Loucy (cell line): ENCODE data around the gene ENPP3.

Source experiments
- H2AFZ ChIP-seq: fragments of 200-600 bp; sonication (generic); 2 replicates; pipeline ENCODE4 v1.6.0; 2016; ENCODE audit warnings: antibody characterized with exemption, mild to moderate bottlenecking, low read length, moderate library complexity
- H3F3A ChIP-seq: fragments of 200-600 bp; 2 replicates; pipeline ENCODE4 v1.6.0; 2016; ENCODE audit warnings: antibody characterized with exemption, low read depth, mild to moderate bottlenecking
- H3K27me3 ChIP-seq: fragments of 200-600 bp; sonication (generic); 2 replicates; pipeline ENCODE4 v1.6.1; 2014; ENCODE audit warnings: low read length, mild to moderate bottlenecking; ENCODE audit not compliant: insufficient read depth, poor library complexity, severe bottlenecking
- H3K36me3 ChIP-seq: fragments of 200-600 bp; sonication (generic); 2 replicates; pipeline ENCODE4 v1.6.1; 2016; ENCODE audit warnings: low read length; ENCODE audit not compliant: insufficient read depth
- H3K4me1 ChIP-seq: fragments of 200-600 bp; sonication (generic); 2 replicates; pipeline ENCODE4 v1.5.1; 2014; ENCODE audit warnings: low read length, mild to moderate bottlenecking; ENCODE audit not compliant: insufficient read depth, poor library complexity, severe bottlenecking
- H3K4me2 ChIP-seq: fragments of 200-600 bp; sonication (generic); 2 replicates; pipeline ENCODE4 v1.6.0; 2014; ENCODE audit warnings: antibody characterized with exemption, low read length, low read depth, mild to moderate bottlenecking; ENCODE audit not compliant: poor library complexity, severe bottlenecking
- H3K4me3 ChIP-seq: fragments of 200-600 bp; sonication (generic); 2 replicates; pipeline ENCODE4 v1.5.1; 2014; ENCODE audit warnings: low read length, mild to moderate bottlenecking, mixed read lengths; ENCODE audit not compliant: poor library complexity, severe bottlenecking
- H3K79me2 ChIP-seq: fragments of 200-600 bp; sonication (generic); 2 replicates; pipeline ENCODE4 v1.6.1; 2014; ENCODE audit warnings: low read length; ENCODE audit not compliant: insufficient read depth
- H3K9ac ChIP-seq: fragments of 200-600 bp; sonication (generic); 2 replicates; pipeline ENCODE4 v1.6.0; 2014; ENCODE audit warnings: mild to moderate bottlenecking, low read depth, low read length, moderate library complexity; ENCODE audit not compliant: poor library complexity, severe bottlenecking
- H3K9me2 ChIP-seq: fragments of 200-600 bp; sonication (generic); replicated peaks from 2 replicates; pipeline ENCODE4 v1.6.1; 2016; ENCODE audit warnings: low read depth, low read length, mixed read lengths
- H3K9me3 ChIP-seq: fragments of 200-600 bp; sonication (generic); 2 replicates; pipeline ENCODE4 v1.6.1; 2014; ENCODE audit warnings: mild to moderate bottlenecking, antibody characterized with exemption, low read length, low read depth; ENCODE audit not compliant: insufficient read depth
- H4K20me1 ChIP-seq: fragments of 200-600 bp; sonication (generic); 2 replicates; pipeline ENCODE4 v1.6.0; 2014; ENCODE audit warnings: antibody characterized with exemption, low read length, mild to moderate bottlenecking; ENCODE audit not compliant: insufficient read depth, poor library complexity, severe bottlenecking
- CTCF ChIP-seq: fragments of 200-600 bp; sonication (generic); conservative IDR thresholded peaks from 2 replicates; pipeline ENCODE4 v1.5.1; 2014; ENCODE audit warnings: mild to moderate bottlenecking, antibody characterized with exemption, low read length
- EZH2phosphoT487 ChIP-seq: fragments of 200-600 bp; IDR thresholded peaks from 2 replicates; pipeline ENCODE4 v1.6.1; 2018; ENCODE audit warnings: antibody characterized with exemption, mild to moderate bottlenecking, moderate library complexity, borderline replicate concordance

Gene ENPP3

GRCh38 chr6:131768964-131769363 is 131.9 kb downstream of the ENPP3 start:
- H3K79me2 ChIP-seq = no peaks in the 10 kb centered on the region
- H2AFZ ChIP-seq = no peak overlapping the region
- no peaks in the 10 kb centered on the region for H3K9me3 ChIP-seq
- H3K9ac ChIP-seq = no peak overlapping the region
- H3K4me1 ChIP-seq = no peaks in the 10 kb centered on the region
- no peak overlapping the region for H3K4me2 ChIP-seq
- no peaks in the 10 kb centered on the region for H3K36me3 ChIP-seq
- H4K20me1 ChIP-seq = no peaks in the 10 kb centered on the region
- no peak overlapping the region for H3K4me3 ChIP-seq
- no peak for TF ChIP-seq EZH2phosphoT487
- TF ChIP-seq CTCF = no peak
- no peaks in the 10 kb centered on the region for H3F3A ChIP-seq
- peaks cover 41% of the 10 kb centered on the region for H3K27me3 ChIP-seq
- no peaks in the 10 kb centered on the region for H3K9me2 ChIP-seq

DNA sequence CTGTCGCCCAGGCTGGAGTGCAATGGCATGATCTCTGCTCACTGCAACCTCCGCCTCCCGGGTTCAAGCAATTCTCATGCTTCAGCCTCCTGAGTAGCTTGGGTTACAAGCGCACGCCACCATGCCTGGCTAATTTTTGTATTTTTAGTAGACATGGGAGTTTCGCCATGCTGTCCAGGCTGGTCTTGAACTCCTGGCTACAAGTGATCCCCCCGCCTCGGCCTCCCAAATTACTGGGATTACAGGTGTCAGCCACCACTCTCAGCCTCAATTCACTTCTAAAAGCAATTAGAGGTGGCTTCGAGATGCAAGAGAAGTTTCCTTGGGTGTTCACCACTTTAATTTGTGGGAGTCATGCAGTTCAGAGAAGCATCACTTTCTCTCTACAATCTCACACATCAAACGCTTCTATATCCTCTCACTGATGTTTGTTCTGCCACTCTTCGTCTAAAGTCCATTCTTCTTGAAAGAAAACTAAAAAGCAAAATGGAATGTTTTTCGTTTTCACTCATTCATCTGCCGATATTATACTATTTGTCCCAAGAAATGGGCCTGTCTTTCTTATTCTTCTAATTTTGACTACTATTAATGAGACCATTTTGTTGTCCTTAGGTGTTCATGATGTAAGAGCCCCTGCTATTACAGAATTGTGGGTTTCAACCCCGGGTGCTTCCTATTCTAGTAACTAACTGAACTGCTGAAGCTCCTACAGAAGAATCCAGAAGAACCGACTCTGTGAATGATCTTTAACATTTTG is 132.5 kb downstream of the ENPP3 start:
- H3K79me2 ChIP-seq = no peaks in the 10 kb centered on the region
- no peaks in the 10 kb centered on the region for H4K20me1 ChIP-seq
- H2AFZ ChIP-seq = no peak overlapping the region
- H3K4me2 ChIP-seq = no peak overlapping the region
- no peaks in the 10 kb centered on the region for H3F3A ChIP-seq
- no peak overlapping the region for H3K4me3 ChIP-seq
- no peaks in the 10 kb centered on the region for H3K9me3 ChIP-seq
- H3K36me3 ChIP-seq = no peaks in the 10 kb centered on the region
- H3K4me1 ChIP-seq = no peaks in the 10 kb centered on the region
- H3K27me3 ChIP-seq = peaks cover 41% of the 10 kb centered on the region
- H3K9ac ChIP-seq = no peak overlapping the region
- no peaks in the 10 kb centered on the region for H3K9me2 ChIP-seq
- TF ChIP-seq EZH2phosphoT487 (no peak), CTCF (no peak)

DNA sequence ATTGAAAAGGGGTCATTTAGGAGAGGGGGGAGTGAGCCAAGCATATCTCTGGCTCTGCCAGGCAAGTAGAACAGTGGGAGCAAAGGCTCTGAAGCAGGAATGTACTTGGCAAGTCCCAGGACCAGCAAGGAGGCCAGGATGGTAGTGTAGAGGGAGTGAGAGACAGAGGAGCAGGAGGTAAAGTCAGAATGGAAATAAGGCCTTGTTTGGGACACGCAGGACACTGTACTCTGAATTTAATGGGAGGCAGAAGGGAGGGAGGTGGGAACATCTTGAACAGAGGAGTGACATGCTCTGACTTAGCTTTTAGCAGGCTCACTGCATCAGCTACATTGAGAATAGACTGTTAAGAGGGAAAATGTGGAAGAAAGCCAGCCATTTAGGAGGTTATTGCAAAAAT is 133.7 kb downstream of the ENPP3 start:
- Histone ChIP-seq H2AFZ (no peak overlapping the region), H3K4me3 (no peak overlapping the region), H3F3A (no peaks in the 10 kb centered on the region), H4K20me1 (no peaks in the 10 kb centered on the region), H3K4me1 (no peaks in the 10 kb centered on the region), H3K4me2 (no peak overlapping the region), H3K27me3 (peaks cover 51% of the 10 kb centered on the region), H3K36me3 (no peaks in the 10 kb centered on the region), H3K9me2 (no peaks in the 10 kb centered on the region), H3K9me3 (no peaks in the 10 kb centered on the region), H3K9ac (no peak overlapping the region), H3K79me2 (no peaks in the 10 kb centered on the region)
- no peak for TF ChIP-seq CTCF
- no peak for TF ChIP-seq EZH2phosphoT487
